ENCODE measurements around the gene RPS6KA3. TPM values are rescaled to one million over a fixed set of nuclear protein-coding genes. Genes with fewer than 3 reads are reported as not detected.

Gene RPS6KA3
- polyA plus RNA-seq, 1 donor (not counting 4 experiments of a cell fraction or from before 2014, with no cell fraction given), result 32.1 TPM

GRCh38 chrX:20233336-20233735, 33.4 kb downstream of the RPS6KA3 start:
- Histone ChIP-seq H2AFZ (ENCODE audit: control insufficient read depth, low read length) (no peak overlapping the region), H3K4me1 (ENCODE audit: control insufficient read depth, extremely low read depth, insufficient read depth, low read length) (no peaks in the 10 kb centered on the region), H3K27me3 (ENCODE audit: control insufficient read depth, extremely low read depth, insufficient read depth, low read length) (no peaks in the 10 kb centered on the region), H3K9ac (ENCODE audit: control insufficient read depth, extremely low read depth, insufficient read depth, low read length) (no peak overlapping the region), H3K9me3 (ENCODE audit: control insufficient read depth, low read depth, low read length) (no peaks in the 10 kb centered on the region), H3K9me1 (ENCODE audit: control insufficient read depth, extremely low read depth, insufficient read depth, low read length) (no peaks in the 10 kb centered on the region), H3K27ac (ENCODE audit: control insufficient read depth, insufficient read depth, low read length) (no peak overlapping the region), H3K36me3 (ENCODE audit: control insufficient read depth in 2 of 2, extremely low read depth in 1 of 2, insufficient read depth in 2 of 2, low read length in 2 of 2) (peaks cover 0 to 2% of the 10 kb centered on the region in 2 experiments), H3K4me2 (ENCODE audit: control insufficient read depth, extremely low read depth, insufficient read depth, low read depth, low read length) (no peak overlapping the region), H3K4me3 (ENCODE audit: control insufficient read depth in 2 of 3, extremely low read depth in 1 of 3, insufficient read depth in 2 of 3, low read depth in 1 of 3, low read length in 3 of 3) (no peak overlapping the region), H3K79me2 (ENCODE audit: control insufficient read depth, insufficient read depth, low read length) (peaks cover 4% of the 10 kb centered on the region), H4K20me1 (ENCODE audit: control insufficient read depth, extremely low read depth, insufficient read depth, low read length) (no peaks in the 10 kb centered on the region)
- dilution Hi-C loops (cut with MboI; ENCODE audit: extremely low pct_ligation_motif_present, low sequenced_read_pairs), result no loop called here
- TF ChIP-seq CTCF (optimal IDR thresholded peaks at IDR 0.05 in 1 of 3, IDR thresholded peaks at IDR 0.05 in 1 of 3, conservative IDR thresholded peaks at IDR 0.05 in 1 of 3; ENCODE audit: extremely low read depth in 1 of 3, insufficient read depth in 2 of 3, low read length in 3 of 3) (no peak), EZH2 (IDR thresholded peaks at IDR 0.05; ENCODE audit: low read length) (no peak)
- DNase-seq (ENCODE audit: low read depth, low spot score) (no peak), FAIRE-seq (no peak)

GRCh38 chrX:20231598-20231997, 35.1 kb downstream of the RPS6KA3 start:
- H3K79me2 ChIP-seq (ENCODE audit: control insufficient read depth, insufficient read depth, low read length), result peaks cover 4% of the 10 kb centered on the region
- no peaks in the 10 kb centered on the region for H3K4me1 ChIP-seq (ENCODE audit: control insufficient read depth, extremely low read depth, insufficient read depth, low read length)
- no peaks in the 10 kb centered on the region for H3K9me3 ChIP-seq (ENCODE audit: control insufficient read depth, low read depth, low read length)
- H4K20me1 ChIP-seq (ENCODE audit: control insufficient read depth, extremely low read depth, insufficient read depth, low read length), result no peaks in the 10 kb centered on the region
- no peak overlapping the region for H3K4me3 ChIP-seq (ENCODE audit: control insufficient read depth in 2 of 3, extremely low read depth in 1 of 3, insufficient read depth in 2 of 3, low read depth in 1 of 3, low read length in 3 of 3)
- no peaks in the 10 kb centered on the region for H3K9me1 ChIP-seq (ENCODE audit: control insufficient read depth, extremely low read depth, insufficient read depth, low read length)
- H3K36me3 ChIP-seq (ENCODE audit: control insufficient read depth in 2 of 2, extremely low read depth in 1 of 2, insufficient read depth in 2 of 2, low read length in 2 of 2), result peaks cover 0 to 3% of the 10 kb centered on the region in 2 experiments
- H3K4me2 ChIP-seq (ENCODE audit: control insufficient read depth, extremely low read depth, insufficient read depth, low read depth, low read length), result no peak overlapping the region
- FAIRE-seq, result no peak
- TF ChIP-seq CTCF (optimal IDR thresholded peaks at IDR 0.05 in 1 of 3, IDR thresholded peaks at IDR 0.05 in 1 of 3, conservative IDR thresholded peaks at IDR 0.05 in 1 of 3; ENCODE audit: extremely low read depth in 1 of 3, insufficient read depth in 2 of 3, low read length in 3 of 3) (no peak), EZH2 (IDR thresholded peaks at IDR 0.05; ENCODE audit: low read length) (no peak)
- dilution Hi-C loops (cut with MboI; ENCODE audit: extremely low pct_ligation_motif_present, low sequenced_read_pairs), result no loop called here
- no peak overlapping the region for H3K27ac ChIP-seq (ENCODE audit: control insufficient read depth, insufficient read depth, low read length)
- H2AFZ ChIP-seq (ENCODE audit: control insufficient read depth, low read length), result no peak overlapping the region
- no peak overlapping the region for H3K9ac ChIP-seq (ENCODE audit: control insufficient read depth, extremely low read depth, insufficient read depth, low read length)
- no peak for DNase-seq (ENCODE audit: low read depth, low spot score)
- H3K27me3 ChIP-seq (ENCODE audit: control insufficient read depth, extremely low read depth, insufficient read depth, low read length), result no peaks in the 10 kb centered on the region

Measured in keratinocyte (primary cell).